Measurements from ENCODE around the gene PDE4B.

The PDE4B gene

GRCh38 chr1:66384258-66384921, 591.7 kb downstream of the PDE4B start:
- Histone ChIP-seq H3K4me3 (ENCODE audit: low read length) (no peak overlapping the region), H3K9ac (ENCODE audit: low read depth, low read length) (no peak overlapping the region), H3K27ac (ENCODE audit: low read length) (no peak overlapping the region), H3K4me1 (ENCODE audit: insufficient read depth, low read length) (peaks cover 3% of the 10 kb centered on the region; the same call in 1 of the 2 replicates), H3K9me3 (ENCODE audit: insufficient read depth, low read depth, low read length) (peaks cover 40% of the 10 kb centered on the region), H3K36me3 (ENCODE audit: insufficient read depth, low read depth, low read length) (0 out of 2 replicates have a peak, but pooled peaks cover 4% of the 10 kb centered on the region), H3K27me3 (ENCODE audit: insufficient read depth, low read length) (no peaks in the 10 kb centered on the region)

GRCh38 chr1:66386712-66387111, 594.0 kb downstream of the PDE4B start:
- Histone ChIP-seq H3K9me3 (ENCODE audit: insufficient read depth, low read depth, low read length) (peaks cover 48% of the 10 kb centered on the region), H3K27me3 (ENCODE audit: insufficient read depth, low read length) (no peaks in the 10 kb centered on the region), H3K4me1 (ENCODE audit: insufficient read depth, low read length) (peaks cover under 1% of the 10 kb centered on the region; the same call in 1 of the 2 replicates), H3K9ac (ENCODE audit: low read depth, low read length) (no peak overlapping the region), H3K4me3 (ENCODE audit: low read length) (no peak overlapping the region), H3K27ac (ENCODE audit: low read length) (no peak overlapping the region), H3K36me3 (ENCODE audit: insufficient read depth, low read depth, low read length) (0 out of 2 replicates have a peak, but pooled peaks cover 4% of the 10 kb centered on the region)

GRCh38 chr1:66388913-66389312, 596.2 kb downstream of the PDE4B start:
- Histone ChIP-seq H3K27me3 (ENCODE audit: insufficient read depth, low read length) (no peaks in the 10 kb centered on the region), H3K9ac (ENCODE audit: low read depth, low read length) (no peak overlapping the region), H3K27ac (ENCODE audit: low read length) (no peak overlapping the region), H3K4me1 (ENCODE audit: insufficient read depth, low read length) (no peaks in the 10 kb centered on the region), H3K36me3 (ENCODE audit: insufficient read depth, low read depth, low read length) (no peaks in the 10 kb centered on the region), H3K9me3 (ENCODE audit: insufficient read depth, low read depth, low read length) (peaks cover 32% of the 10 kb centered on the region), H3K4me3 (ENCODE audit: low read length) (no peak overlapping the region)

DNA sequence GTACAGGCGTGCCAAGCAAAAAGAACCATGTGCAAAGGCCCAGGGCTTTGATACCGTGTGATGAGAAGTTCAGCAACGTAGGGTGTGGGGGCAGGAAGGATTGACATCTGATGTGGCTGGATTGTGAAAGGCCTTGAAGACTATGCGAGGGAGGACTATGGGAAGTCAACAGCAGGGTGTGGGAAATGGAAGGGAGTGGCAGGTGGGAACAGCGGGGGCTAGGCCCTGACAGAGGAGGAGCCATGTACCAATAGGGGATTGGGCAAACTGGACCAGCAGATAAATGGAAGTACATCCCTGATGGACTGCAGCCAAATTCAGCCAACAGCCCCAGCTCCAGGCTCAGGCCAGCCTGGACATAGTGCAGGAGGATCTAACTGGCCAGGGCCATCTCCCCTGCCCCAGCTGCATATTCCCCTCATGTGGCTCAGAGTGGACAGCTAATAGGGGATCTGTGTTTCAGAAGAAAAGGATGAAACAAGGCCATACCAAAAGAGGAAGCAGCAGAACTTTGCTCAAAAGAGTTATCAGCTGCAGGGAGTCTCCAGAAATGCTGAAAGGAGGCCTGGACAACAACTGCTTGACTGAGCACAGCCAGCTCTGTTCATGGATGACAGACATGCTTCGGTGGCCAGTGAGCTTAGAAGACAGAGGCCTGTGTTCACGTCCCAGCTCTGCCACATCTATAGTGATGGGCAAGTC, 601.0 kb downstream of the PDE4B start:
- Histone ChIP-seq H3K9me3 (ENCODE audit: insufficient read depth, low read depth, low read length) (peaks cover 7% of the 10 kb centered on the region; the same call in 1 of the 2 replicates), H3K9ac (ENCODE audit: low read depth, low read length) (no peak overlapping the region), H3K36me3 (ENCODE audit: insufficient read depth, low read depth, low read length) (no peaks in the 10 kb centered on the region), H3K27ac (ENCODE audit: low read length) (no peak overlapping the region), H3K4me1 (ENCODE audit: insufficient read depth, low read length) (no peaks in the 10 kb centered on the region), H3K4me3 (ENCODE audit: low read length) (no peak overlapping the region), H3K27me3 (ENCODE audit: insufficient read depth, low read length) (no peaks in the 10 kb centered on the region)

- Histone ChIP-seq H3K9ac (ENCODE audit: low read depth, low read length) (no peak overlapping the region), H3K36me3 (ENCODE audit: insufficient read depth, low read depth, low read length) (no peaks in the 10 kb centered on the region), H3K27ac (ENCODE audit: low read length) (no peak overlapping the region), H3K27me3 (ENCODE audit: insufficient read depth, low read length) (no peaks in the 10 kb centered on the region), H3K4me3 (ENCODE audit: low read length) (no peak overlapping the region), H3K9me3 (ENCODE audit: insufficient read depth, low read depth, low read length) (peaks cover 7% of the 10 kb centered on the region; the same call in 1 of the 2 replicates), H3K4me1 (ENCODE audit: insufficient read depth, low read length) (no peaks in the 10 kb centered on the region)
Observed at GRCh38 chr1:66394603-66395002, 601.9 kb downstream of the PDE4B start.

DNA sequence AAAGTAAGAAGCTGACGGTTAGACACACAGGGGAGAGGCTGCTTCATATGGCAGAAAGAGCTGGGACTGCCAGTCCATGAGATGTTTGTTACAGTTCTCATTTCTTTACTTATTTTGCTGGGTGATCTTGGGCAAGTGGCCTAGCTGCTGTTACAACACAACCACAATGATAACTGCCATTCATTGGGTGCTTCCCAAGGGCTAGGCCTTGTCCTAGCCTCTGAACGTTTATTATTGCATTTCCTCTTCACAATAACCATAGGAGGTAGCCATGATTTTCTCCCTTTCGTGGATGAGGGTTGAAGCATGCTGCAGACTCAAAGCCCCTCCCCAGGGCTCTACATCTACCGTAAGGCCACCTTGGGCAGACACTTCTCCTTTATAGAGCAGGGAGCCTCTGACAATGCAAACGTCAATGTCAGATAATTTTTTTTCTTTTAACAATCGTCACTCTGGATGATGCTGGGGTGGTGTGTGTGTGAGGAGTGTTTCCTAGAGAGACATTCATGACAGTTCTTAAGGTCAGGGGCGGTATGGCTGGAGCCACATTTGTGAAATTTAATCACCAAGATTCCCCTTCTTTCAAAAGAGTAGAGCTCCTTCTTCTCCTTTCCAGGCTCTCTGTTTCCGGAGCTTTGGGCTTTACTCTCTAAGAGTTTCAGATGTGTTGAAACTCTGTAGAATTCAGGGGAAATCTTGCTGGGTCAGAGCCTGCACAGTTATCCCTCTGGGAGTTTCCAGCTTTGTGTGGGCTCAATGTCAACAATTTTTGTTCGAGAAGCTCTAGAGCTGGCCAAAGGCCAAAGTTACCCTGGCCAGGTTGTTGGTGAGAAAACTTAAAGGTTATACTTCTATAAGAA, 602.7 kb downstream of the PDE4B start:
- no peaks in the 10 kb centered on the region for H3K27me3 ChIP-seq (ENCODE audit: insufficient read depth, low read length)
- no peaks in the 10 kb centered on the region for H3K4me1 ChIP-seq (ENCODE audit: insufficient read depth, low read length)
- no peaks in the 10 kb centered on the region for H3K36me3 ChIP-seq (ENCODE audit: insufficient read depth, low read depth, low read length)
- no peak overlapping the region for H3K27ac ChIP-seq (ENCODE audit: low read length)
- H3K4me3 ChIP-seq (ENCODE audit: low read length), result no peak overlapping the region
- H3K9ac ChIP-seq (ENCODE audit: low read depth, low read length), result no peak overlapping the region
- H3K9me3 ChIP-seq (ENCODE audit: insufficient read depth, low read depth, low read length), result no peaks in the 10 kb centered on the region; the same call in 1 of the 2 replicates

- no peaks in the 10 kb centered on the region for H3K4me1 ChIP-seq (ENCODE audit: insufficient read depth, low read length)
- H3K36me3 ChIP-seq (ENCODE audit: insufficient read depth, low read depth, low read length), result no peaks in the 10 kb centered on the region
- no peak overlapping the region for H3K4me3 ChIP-seq (ENCODE audit: low read length)
- no peaks in the 10 kb centered on the region for H3K9me3 ChIP-seq (ENCODE audit: insufficient read depth, low read depth, low read length)
- no peaks in the 10 kb centered on the region for H3K27me3 ChIP-seq (ENCODE audit: insufficient read depth, low read length)
- H3K27ac ChIP-seq (ENCODE audit: low read length), result no peak overlapping the region
- no peak overlapping the region for H3K9ac ChIP-seq (ENCODE audit: low read depth, low read length)
Observed at GRCh38 chr1:66396212-66396890, 603.7 kb downstream of the PDE4B start.

DNA sequence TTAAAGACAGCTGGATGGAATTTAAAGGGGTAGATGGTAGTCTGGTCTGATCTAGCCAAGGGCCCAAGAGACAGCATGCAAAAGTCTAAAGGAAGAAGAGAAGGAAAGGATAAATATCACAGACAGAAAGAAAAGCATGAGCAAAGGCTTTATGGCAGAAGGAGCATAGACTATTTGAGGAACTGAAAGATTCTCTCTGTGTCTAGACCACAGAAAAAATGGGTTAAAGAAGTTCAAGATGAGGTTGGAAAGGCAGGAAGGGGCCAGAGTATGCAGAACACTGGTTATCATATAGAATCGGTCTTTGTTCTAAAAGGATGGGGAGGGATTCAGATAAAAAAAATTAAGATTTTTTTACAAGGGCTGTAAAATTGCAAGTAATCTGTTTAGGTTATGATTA, 604.5 kb downstream of the PDE4B start:
- H3K27me3 ChIP-seq (ENCODE audit: insufficient read depth, low read length), result no peaks in the 10 kb centered on the region
- no peak overlapping the region for H3K27ac ChIP-seq (ENCODE audit: low read length)
- H3K36me3 ChIP-seq (ENCODE audit: insufficient read depth, low read depth, low read length), result no peaks in the 10 kb centered on the region
- no peaks in the 10 kb centered on the region for H3K9me3 ChIP-seq (ENCODE audit: insufficient read depth, low read depth, low read length)
- no peaks in the 10 kb centered on the region for H3K4me1 ChIP-seq (ENCODE audit: insufficient read depth, low read length)
- no peak overlapping the region for H3K9ac ChIP-seq (ENCODE audit: low read depth, low read length)
- no peak overlapping the region for H3K4me3 ChIP-seq (ENCODE audit: low read length)

DNA sequence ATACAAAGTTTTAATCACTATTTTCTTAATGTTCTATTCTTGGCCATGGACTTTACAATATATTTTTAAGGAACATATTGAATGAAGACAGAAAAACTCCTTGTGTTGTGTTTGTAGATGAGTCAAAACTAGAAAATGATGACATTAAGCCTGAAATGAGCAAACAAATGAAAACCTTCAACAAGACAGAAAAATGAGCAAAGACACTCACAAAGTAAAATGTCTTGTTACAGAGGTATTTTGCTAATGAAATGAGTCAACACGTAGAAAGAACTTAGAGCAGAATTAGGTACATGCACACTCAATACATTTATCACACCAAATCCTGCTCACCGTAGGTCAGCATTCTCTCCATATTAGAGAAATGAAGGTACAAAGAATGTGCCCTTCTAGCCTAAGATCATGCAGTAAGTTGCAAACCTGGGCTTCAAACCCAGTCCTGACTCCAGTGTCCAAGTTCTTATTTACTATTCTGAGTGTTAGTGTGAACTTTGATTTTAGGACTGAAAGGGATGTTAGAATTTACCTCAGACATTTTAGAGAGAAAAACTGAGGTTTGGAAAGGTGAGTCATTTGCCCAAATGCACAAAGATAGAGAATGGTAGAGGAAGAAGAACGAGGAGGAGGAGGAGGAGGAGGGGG, 607.3 kb downstream of the PDE4B start:
- Histone ChIP-seq H3K9ac (ENCODE audit: low read depth, low read length) (no peak overlapping the region), H3K4me1 (ENCODE audit: insufficient read depth, low read length) (no peaks in the 10 kb centered on the region), H3K36me3 (ENCODE audit: insufficient read depth, low read depth, low read length) (no peaks in the 10 kb centered on the region), H3K9me3 (ENCODE audit: insufficient read depth, low read depth, low read length) (no peaks in the 10 kb centered on the region), H3K27me3 (ENCODE audit: insufficient read depth, low read length) (no peaks in the 10 kb centered on the region), H3K4me3 (ENCODE audit: low read length) (no peak overlapping the region), H3K27ac (ENCODE audit: low read length) (no peak overlapping the region)

DNA sequence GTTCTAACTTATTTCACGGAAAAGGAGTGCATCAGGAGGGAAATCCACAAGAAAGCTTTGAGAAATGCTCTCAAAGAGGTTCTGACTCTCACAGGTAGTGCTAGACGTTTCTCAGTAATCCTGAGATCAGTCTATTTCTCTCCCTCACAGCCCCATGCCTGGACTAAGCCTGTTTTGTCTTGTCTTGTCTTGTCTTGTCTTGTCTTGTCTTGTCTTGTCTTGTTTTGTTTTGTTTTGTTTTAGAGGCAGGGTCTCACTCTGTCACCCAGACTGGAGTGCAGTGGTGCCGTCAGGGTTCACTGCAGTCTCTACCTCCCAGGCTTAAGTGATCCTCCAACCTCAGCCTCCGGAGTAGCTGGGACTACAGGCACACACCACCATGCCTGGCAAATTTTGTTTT, 608.0 kb downstream of the PDE4B start:
- Histone ChIP-seq H3K27ac (ENCODE audit: low read length) (no peak overlapping the region), H3K4me1 (ENCODE audit: insufficient read depth, low read length) (no peaks in the 10 kb centered on the region), H3K9ac (ENCODE audit: low read depth, low read length) (no peak overlapping the region)

GRCh38 chr1:66401244-66401643, 608.5 kb downstream of the PDE4B start:
- no peaks in the 10 kb centered on the region for H3K4me1 ChIP-seq (ENCODE audit: insufficient read depth, low read length)
- H3K9me3 ChIP-seq (ENCODE audit: insufficient read depth, low read depth, low read length), result no peaks in the 10 kb centered on the region
- H3K9ac ChIP-seq (ENCODE audit: low read depth, low read length), result no peak overlapping the region
- no peaks in the 10 kb centered on the region for H3K27me3 ChIP-seq (ENCODE audit: insufficient read depth, low read length)
- H3K27ac ChIP-seq (ENCODE audit: low read length), result no peak overlapping the region
- H3K4me3 ChIP-seq (ENCODE audit: low read length), result no peak overlapping the region
- no peaks in the 10 kb centered on the region for H3K36me3 ChIP-seq (ENCODE audit: insufficient read depth, low read depth, low read length)

More for the DNA sequence above, 608.0 kb downstream of the PDE4B start:
- Histone ChIP-seq H3K36me3 (ENCODE audit: insufficient read depth, low read depth, low read length) (no peaks in the 10 kb centered on the region), H3K27me3 (ENCODE audit: insufficient read depth, low read length) (no peaks in the 10 kb centered on the region), H3K4me3 (ENCODE audit: low read length) (no peak overlapping the region), H3K9me3 (ENCODE audit: insufficient read depth, low read depth, low read length) (no peaks in the 10 kb centered on the region)
